ENCODE measurements around the gene SPOCD1. TPM values are rescaled to one million over a fixed set of nuclear protein-coding genes. Genes with fewer than 3 reads are reported as not detected.

SPOCD1 gene
- total and polyA plus RNA-seq, 8 donors, result 0.32 to 10.9 (median 0.55) TPM

DNA sequence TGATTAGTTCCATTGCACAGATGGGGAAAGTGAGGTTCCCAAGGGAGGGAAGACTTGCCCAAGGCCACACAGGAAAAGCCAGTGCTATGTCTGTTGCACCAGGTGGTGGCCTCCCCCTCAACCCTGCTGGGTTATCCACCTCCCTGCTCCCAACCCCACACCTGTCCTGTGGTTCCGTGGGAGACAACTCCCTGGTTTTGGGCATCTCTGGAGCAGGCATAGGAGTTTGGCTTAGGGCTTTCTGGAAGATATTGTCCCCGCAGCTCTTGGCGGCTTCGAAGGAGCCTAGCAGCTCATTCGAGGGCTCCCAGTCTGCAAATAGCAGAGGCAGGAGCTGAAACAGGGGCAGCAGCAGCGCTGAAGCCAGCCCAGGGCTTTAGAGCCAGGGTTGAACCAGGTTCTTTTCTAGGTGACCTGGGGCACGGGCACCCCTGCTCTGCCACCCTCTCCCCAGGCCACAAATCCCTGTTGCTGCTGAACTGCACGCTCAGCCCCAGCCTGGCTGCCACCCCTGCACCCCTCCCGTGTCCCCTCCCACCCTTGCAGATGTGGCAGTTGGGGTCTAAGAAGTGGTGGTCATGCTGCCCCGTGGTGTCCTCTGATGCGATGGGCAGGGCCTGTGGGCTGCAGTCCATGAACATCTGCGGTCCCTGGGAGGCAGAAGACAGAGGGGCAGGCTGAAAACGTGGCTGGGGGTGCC is 22.1 kb downstream of the SPOCD1 start:
- TF ChIP-seq, protein P1, sequence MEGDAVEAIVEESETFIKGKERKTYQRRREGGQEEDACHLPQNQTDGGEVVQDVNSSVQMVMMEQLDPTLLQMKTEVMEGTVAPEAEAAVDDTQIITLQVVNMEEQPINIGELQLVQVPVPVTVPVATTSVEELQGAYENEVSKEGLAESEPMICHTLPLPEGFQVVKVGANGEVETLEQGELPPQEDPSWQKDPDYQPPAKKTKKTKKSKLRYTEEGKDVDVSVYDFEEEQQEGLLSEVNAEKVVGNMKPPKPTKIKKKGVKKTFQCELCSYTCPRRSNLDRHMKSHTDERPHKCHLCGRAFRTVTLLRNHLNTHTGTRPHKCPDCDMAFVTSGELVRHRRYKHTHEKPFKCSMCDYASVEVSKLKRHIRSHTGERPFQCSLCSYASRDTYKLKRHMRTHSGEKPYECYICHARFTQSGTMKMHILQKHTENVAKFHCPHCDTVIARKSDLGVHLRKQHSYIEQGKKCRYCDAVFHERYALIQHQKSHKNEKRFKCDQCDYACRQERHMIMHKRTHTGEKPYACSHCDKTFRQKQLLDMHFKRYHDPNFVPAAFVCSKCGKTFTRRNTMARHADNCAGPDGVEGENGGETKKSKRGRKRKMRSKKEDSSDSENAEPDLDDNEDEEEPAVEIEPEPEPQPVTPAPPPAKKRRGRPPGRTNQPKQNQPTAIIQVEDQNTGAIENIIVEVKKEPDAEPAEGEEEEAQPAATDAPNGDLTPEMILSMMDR (IDR thresholded peaks at IDR 0.05), result no peak

DNA sequence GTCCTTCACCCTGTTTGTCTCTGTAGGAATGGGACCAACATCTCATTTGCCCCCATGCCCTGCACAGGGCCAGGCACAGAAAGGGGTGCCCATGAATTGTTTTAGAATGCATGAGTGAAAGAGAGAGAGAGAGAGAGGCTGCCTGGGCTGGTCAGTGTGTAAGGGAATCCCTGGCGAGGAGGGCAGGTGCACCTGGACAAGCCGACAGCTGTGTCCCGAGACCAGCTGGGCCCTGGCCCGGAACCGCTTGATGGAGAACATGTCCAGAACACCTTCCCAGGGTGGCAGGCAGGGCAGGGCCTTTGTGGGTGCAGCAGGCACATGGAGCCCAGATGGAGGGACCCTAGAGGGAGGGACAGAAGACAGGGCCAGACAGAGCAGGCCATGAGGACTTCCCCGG is 22.7 kb downstream of the SPOCD1 start:
- peak in 1 of 4 donors; percentile 29 for DNase-seq
- Histone ChIP-seq H3K4me3 (no peak overlapping the region), H3K27ac (no peak overlapping the region), H3K9me3 (no peaks in the 10 kb centered on the region), H3K27me3 (peaks cover 0 to 33% of the 10 kb centered on the region in 2 donors), H3K4me1 (peaks cover 0 to 14% of the 10 kb centered on the region in 2 donors), H3K36me3 (no peaks in the 10 kb centered on the region)
- ATAC-seq, result no peak
- TF ChIP-seq, protein P1 (IDR thresholded peaks at IDR 0.05), result no peak
- intact Hi-C loops (cut with DNase I), result loop anchor here (10.0 kb wide), 2 partner anchors 128 to 172 kb away; no protein-coding TSS in a partner anchor

More for the DNA sequence above, 22.1 kb downstream of the SPOCD1 start:
- DNase-seq (peak in 1 of 4 donors; percentile 27), ATAC-seq (no peak)
- H3K36me3 ChIP-seq, result no peaks in the 10 kb centered on the region
- no peaks in the 10 kb centered on the region for H3K9me3 ChIP-seq
- no peak overlapping the region for H3K4me3 ChIP-seq
- intact Hi-C loops (cut with DNase I), result loop anchor here (10.0 kb wide), 2 partner anchors 129 to 171 kb away; no protein-coding TSS in a partner anchor
- no peak overlapping the region for H3K27ac ChIP-seq
- H3K4me1 ChIP-seq, result peaks cover 0 to 10% of the 10 kb centered on the region in 2 donors
- H3K27me3 ChIP-seq, result peaks cover 0 to 40% of the 10 kb centered on the region in 2 donors

DNA sequence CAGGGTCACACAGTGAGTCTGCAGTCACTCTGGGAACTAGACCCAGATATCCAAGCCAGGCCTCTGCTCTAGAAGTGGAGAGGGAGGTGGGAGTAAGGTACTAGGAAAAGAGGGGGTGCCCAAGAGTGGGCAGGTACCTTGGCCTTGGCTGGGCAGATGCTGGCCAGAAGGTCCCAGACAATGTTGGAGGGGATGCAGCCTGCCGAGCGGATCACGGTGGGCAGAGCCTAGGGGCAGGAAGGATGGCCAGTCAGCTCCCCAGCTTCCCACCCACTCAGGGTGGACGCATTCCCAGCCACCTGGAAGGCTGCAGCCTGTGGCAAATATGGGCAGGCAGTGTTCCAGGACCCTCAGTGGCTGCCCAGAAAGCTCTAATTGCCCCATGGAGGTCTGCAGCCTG is 23.3 kb downstream of the SPOCD1 start:
- H3K4me3 ChIP-seq, result no peak overlapping the region
- ATAC-seq (no peak), DNase-seq (peak in 1 of 4 donors; percentile 28)
- TF ChIP-seq, protein P1 (IDR thresholded peaks at IDR 0.05), result no peak
- no peak overlapping the region for H3K27ac ChIP-seq
- no peaks in the 10 kb centered on the region for H3K9me3 ChIP-seq
- peaks cover 0 to 18% of the 10 kb centered on the region in 2 donors for H3K4me1 ChIP-seq
- intact Hi-C loops (cut with DNase I), result loop anchor here (10.0 kb wide), 2 partner anchors 128 to 172 kb away; no protein-coding TSS in a partner anchor
- no peaks in the 10 kb centered on the region for H3K36me3 ChIP-seq
- H3K27me3 ChIP-seq, result peaks cover 0 to 28% of the 10 kb centered on the region in 2 donors

DNA sequence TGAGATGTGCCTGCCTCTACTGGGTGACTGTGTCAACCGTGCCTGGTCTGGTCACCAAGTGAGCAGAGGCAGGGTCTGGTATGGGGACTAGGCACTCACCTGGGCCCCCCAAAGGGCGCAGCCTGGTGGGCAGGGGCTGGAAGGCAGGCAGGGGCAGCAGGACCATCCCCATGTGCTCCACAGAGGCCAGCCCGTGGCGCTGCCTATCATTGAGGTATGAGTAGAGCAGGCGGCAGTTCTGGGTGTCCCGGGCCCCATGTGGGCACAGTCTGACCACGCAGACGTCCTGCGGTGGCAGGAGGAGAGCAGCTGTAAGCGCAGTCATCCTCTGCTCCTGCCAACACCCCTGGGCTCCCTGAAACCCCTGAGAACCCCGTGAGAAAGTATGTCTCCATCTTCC is 23.7 kb downstream of the SPOCD1 start:
- no peaks in the 10 kb centered on the region for H3K36me3 ChIP-seq
- no peaks in the 10 kb centered on the region for H3K9me3 ChIP-seq
- DNase-seq (peak in 1 of 4 donors; percentile 28), ATAC-seq (no peak)
- peaks cover 0 to 25% of the 10 kb centered on the region in 2 donors for H3K27me3 ChIP-seq
- intact Hi-C loops (cut with DNase I), result loop anchor here (10.0 kb wide), 2 partner anchors 127 to 173 kb away; no protein-coding TSS in a partner anchor
- peaks cover 0 to 18% of the 10 kb centered on the region in 2 donors for H3K4me1 ChIP-seq
- H3K4me3 ChIP-seq, result no peak overlapping the region
- TF ChIP-seq, protein P1 (IDR thresholded peaks at IDR 0.05), result no peak
- no peak overlapping the region for H3K27ac ChIP-seq

DNA sequence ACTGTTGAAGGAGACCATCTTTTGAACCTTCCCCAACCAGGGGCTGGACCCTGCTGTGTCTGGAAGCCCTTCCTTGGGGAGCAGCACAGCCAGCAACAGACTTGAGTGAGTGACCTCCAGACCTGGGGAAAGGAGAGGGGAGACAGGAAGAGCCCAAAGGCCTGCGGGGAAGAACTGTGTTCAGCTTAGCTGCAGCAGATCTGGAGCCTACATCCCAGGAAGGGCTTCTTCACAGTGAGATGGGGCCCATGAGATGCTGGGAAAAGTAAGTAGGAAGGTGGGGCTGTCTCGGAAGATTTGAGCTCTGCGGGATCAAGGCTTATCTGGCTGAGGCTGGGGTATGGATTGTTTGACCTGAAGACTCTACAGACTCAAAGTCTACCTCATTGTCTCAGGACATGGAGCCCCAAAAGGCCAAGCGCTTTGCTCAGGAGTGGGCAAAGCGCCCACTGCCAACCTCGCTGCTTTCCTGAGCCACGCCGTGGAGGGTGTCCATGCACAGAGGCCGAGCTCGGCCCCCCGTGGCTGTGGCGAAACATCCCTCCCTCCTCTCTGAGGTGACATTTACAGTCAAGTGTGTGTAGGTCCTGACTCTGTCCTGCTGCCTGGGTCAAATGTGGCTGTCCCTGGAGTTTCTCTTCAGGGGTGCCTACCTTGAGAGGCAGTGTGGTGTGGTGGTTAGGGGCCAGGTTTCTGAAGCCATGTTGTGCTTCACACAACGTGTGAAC is 24.5 kb downstream of the SPOCD1 start:
- no peak overlapping the region for H3K27ac ChIP-seq
- no peaks in the 10 kb centered on the region for H3K36me3 ChIP-seq
- ATAC-seq (no peak), DNase-seq (peak in 1 of 4 donors; percentile 25)
- no peaks in the 10 kb centered on the region for H3K9me3 ChIP-seq
- H3K27me3 ChIP-seq, result peaks cover 0 to 17% of the 10 kb centered on the region in 2 donors
- H3K4me3 ChIP-seq, result no peak overlapping the region
- intact Hi-C loops (cut with DNase I), result loop anchor here (10.0 kb wide), 2 partner anchors 126 to 174 kb away; no protein-coding TSS in a partner anchor
- TF ChIP-seq, protein P1 (IDR thresholded peaks at IDR 0.05), result no peak
- peaks cover 0 to 18% of the 10 kb centered on the region in 2 donors for H3K4me1 ChIP-seq

All from left lung (tissue), 10 donors.